Globus pallidus (tissue), 1 donor: ENCODE data around the gene ADARB1.

ENCODE experiments used
- DNase-seq: peaks from one replicate; pipeline ENCODE4 v3.0.0-alpha.2; 2015; ENCODE audit warnings: low spot score

The ADARB1 gene

GRCh38 chr21:45252448-45252925 lies 178.1 kb downstream of the ADARB1 start:
- no peak for DNase-seq

- no peak for DNase-seq
Measured at GRCh38 chr21:45253180-45253579, 178.8 kb downstream of the ADARB1 start.

GRCh38 chr21:45253633-45254459 lies 179.5 kb downstream of the ADARB1 start:
- no peak for DNase-seq

- DNase-seq = no peak
Measured at GRCh38 chr21:45254460-45254930, 180.1 kb downstream of the ADARB1 start.

GRCh38 chr21:45255381-45256020 lies 181.1 kb downstream of the ADARB1 start:
- no peak for DNase-seq

GRCh38 chr21:45256021-45256911 lies 181.9 kb downstream of the ADARB1 start:
- no peak for DNase-seq

- DNase-seq = no peak
Measured at GRCh38 chr21:45256912-45257672, 182.7 kb downstream of the ADARB1 start.

- DNase-seq = no peak
Measured at GRCh38 chr21:45257673-45258341, 183.4 kb downstream of the ADARB1 start.

- DNase-seq = no peak
Measured at GRCh38 chr21:45258466-45258865, 184.1 kb downstream of the ADARB1 start.

- no peak for DNase-seq
Measured at GRCh38 chr21:45259206-45259840, 184.9 kb downstream of the ADARB1 start.

- no peak for DNase-seq
Measured at GRCh38 chr21:45260191-45260825, 185.9 kb downstream of the ADARB1 start.

- no peak for DNase-seq
Measured at GRCh38 chr21:45261093-45261492, 186.7 kb downstream of the ADARB1 start.

GRCh38 chr21:45262041-45262581 lies 187.7 kb downstream of the ADARB1 start:
- no peak for DNase-seq

GRCh38 chr21:45262616-45263015 lies 188.2 kb downstream of the ADARB1 start:
- no peak for DNase-seq

- DNase-seq = no peak
Measured at GRCh38 chr21:45263534-45263933, 189.2 kb downstream of the ADARB1 start.

GRCh38 chr21:45264146-45264911 lies 189.9 kb downstream of the ADARB1 start:
- no peak for DNase-seq

GRCh38 chr21:45264912-45265515 lies 190.6 kb downstream of the ADARB1 start:
- DNase-seq = no peak
